HG02678 (cell line): ENCODE measurements around the gene TMTC2.

ENCODE experiments used
- ATAC-seq: cut with Tn5 transposase; IDR thresholded peaks from one replicate; pipeline ENCODE4 v1.9.1; 2021; ENCODE audit warnings: mild to moderate bottlenecking, moderate library complexity; ENCODE audit not compliant: unreplicated experiment

Gene TMTC2

GRCh38 chr12:82874945-82875344 is 188.2 kb downstream of the TMTC2 start:
- ATAC-seq: no peak

GRCh38 chr12:82876075-82876474 is 189.4 kb downstream of the TMTC2 start:
- ATAC-seq: no peak

- ATAC-seq: no peak
Observed at GRCh38 chr12:82877963-82878362, 191.3 kb downstream of the TMTC2 start.

- no peak for ATAC-seq
Observed at GRCh38 chr12:82880442-82880901, 193.8 kb downstream of the TMTC2 start.

GRCh38 chr12:82883394-82884355 is 197.0 kb downstream of the TMTC2 start:
- ATAC-seq: no peak

GRCh38 chr12:82886671-82887340 is 200.1 kb downstream of the TMTC2 start:
- no peak for ATAC-seq

GRCh38 chr12:82893896-82894295 is 207.2 kb downstream of the TMTC2 start:
- ATAC-seq: no peak

- no peak for ATAC-seq
Observed at GRCh38 chr12:82896277-82896676, 209.6 kb downstream of the TMTC2 start.

GRCh38 chr12:82896979-82897378 is 210.3 kb downstream of the TMTC2 start:
- no peak for ATAC-seq

- ATAC-seq: no peak
Observed at GRCh38 chr12:82898441-82898840, 211.7 kb downstream of the TMTC2 start.

- no peak for ATAC-seq
Observed at GRCh38 chr12:82904219-82904790, 217.6 kb downstream of the TMTC2 start.

- ATAC-seq: no peak
Observed at GRCh38 chr12:82910246-82910893, 223.7 kb downstream of the TMTC2 start.

- no peak for ATAC-seq
Observed at GRCh38 chr12:82912406-82912805, 225.7 kb downstream of the TMTC2 start.

- no peak for ATAC-seq
Observed at GRCh38 chr12:82919388-82920054, 232.8 kb downstream of the TMTC2 start.

- no peak for ATAC-seq
Observed at GRCh38 chr12:82923935-82924334, 237.2 kb downstream of the TMTC2 start.

GRCh38 chr12:82926630-82927029 is 239.9 kb downstream of the TMTC2 start:
- ATAC-seq: no peak

GRCh38 chr12:82930301-82930700 is 243.6 kb downstream of the TMTC2 start:
- no peak for ATAC-seq

- no peak for ATAC-seq
Observed at GRCh38 chr12:82931349-82932116, 244.8 kb downstream of the TMTC2 start.

GRCh38 chr12:82937151-82937550 is 250.4 kb downstream of the TMTC2 start:
- ATAC-seq: no peak

- no peak for ATAC-seq
Observed at GRCh38 chr12:82942521-82942920, 255.8 kb downstream of the TMTC2 start.
